HCT116 (cell line): ENCODE data around the gene FOXN1. TPM values are rescaled to one million over a fixed set of nuclear protein-coding genes. Genes with fewer than 3 reads are reported as not detected.

Experiments used
- ATAC-seq: fragments of 200-7000 bp; cut with Tn5 transposase; 2 replicates; pipeline ENCODE4 v1.9.1; 2020; ENCODE audit warnings: mild to moderate bottlenecking, moderate library complexity
- BruUV-seq: library from RNA; stranded (reverse); fragments of 400-500 nt; replicated peaks from 2 replicates; lab custom pipeline; 2021; lab: Mats Ljungman, UMichigan
- CTCF ChIA-PET: fragments of 300-600 bp; sonication (Branson Sonifier 250); formaldehyde crosslinking; loops from one replicate; lab custom pipeline; 2021; ENCODE audit warnings: antibody characterized with exemption; lab: Charles Lee
- POLR2A ChIA-PET: fragments of 300-600, 350-600 bp; sonication (Branson Sonifier 250); formaldehyde crosslinking; loops from one replicate; lab custom pipeline; 2021; ENCODE audit warnings: antibody characterized with exemption; lab: Charles Lee
- RAD21 ChIA-PET, 2 experiments: fragments of 300-600 bp; sonication (Branson Sonifier 250); formaldehyde crosslinking; loops; one replicate each; lab custom pipeline; 2023; ENCODE audit warnings: low total read pairs in 2 of 2; ENCODE audit not compliant: uncharacterized antibody in 2 of 2, unreplicated experiment in 2 of 2, low non-redundant PET in 1 of 2; lab: Charles Lee
- DNase-seq: peaks from one replicate; pipeline ENCODE4 v3.0.0-alpha.2; 2010; ENCODE audit warnings: low read depth, low spot score
- H2AFZ ChIP-seq: fragments of 200-600 bp; shearing (Covaris generic), sonication (generic); 2 replicates; pipeline ENCODE4 v1.6.1; 2017; ENCODE audit warnings: low read depth, mixed run types, mixed read lengths, antibody characterized with exemption, low read length; ENCODE audit not compliant: poor library complexity, severe bottlenecking
- H3K27ac ChIP-seq: 2 replicates; pipeline ENCODE4 v1.5.1; 2012; ENCODE audit warnings: low read depth, low read length
- H3K27me3 ChIP-seq: fragments of 200-600 bp; sonication (generic); 2 replicates; pipeline ENCODE4 v1.6.1; 2016; ENCODE audit warnings: mixed run types, low read length, mixed read lengths; ENCODE audit not compliant: insufficient read depth
- H3K36me3 ChIP-seq, 2 experiments: fragments of 200-500 bp in 1 of 2; fragments of 200-600 bp in 1 of 2; sonication (Bioruptor generic) in 1 of 2; sonication (generic) in 1 of 2; 2 replicates each; pipeline versions ENCODE4 v1.5.1 to v1.6.1; 2014 to 2016; ENCODE audit warnings: low read length in 2 of 2, inconsistent platforms in 1 of 2, mixed read lengths in 1 of 2, mixed run types in 1 of 2; ENCODE audit not compliant: insufficient read depth in 2 of 2, control insufficient read depth in 1 of 2
- H3K4me1 ChIP-seq, 2 experiments: fragments of 200-600 bp in 1 of 2; sonication (generic) in 1 of 2; 2 replicates each; pipeline versions ENCODE4 v1.5.1 to v1.6.1; 2012 to 2017; ENCODE audit warnings: low read length in 2 of 2, inconsistent platforms in 1 of 2, mild to moderate bottlenecking in 1 of 2, mixed read lengths in 1 of 2, mixed run types in 1 of 2, moderate library complexity in 1 of 2; ENCODE audit not compliant: insufficient read depth in 2 of 2, control insufficient read depth in 1 of 2
- H3K4me2 ChIP-seq: fragments of 200-600 bp; sonication (generic); 2 replicates; pipeline ENCODE4 v1.6.1; 2017; ENCODE audit warnings: mixed run types, low read length, mixed read lengths
- H3K4me3 ChIP-seq, 2 experiments: fragments of 200-600 bp in 1 of 2; sonication (generic) in 1 of 2; replicated peaks in 1 of 2; 2 replicates each; pipeline ENCODE4 v1.5.1; 2011 to 2016; ENCODE audit warnings: low read length in 2 of 2, control low read depth in 1 of 2, low read depth in 1 of 2, mild to moderate bottlenecking in 1 of 2, mixed read lengths in 1 of 2, mixed run types in 1 of 2
- H3K79me2 ChIP-seq: fragments of 200-600 bp; sonication (generic); 2 replicates; pipeline ENCODE4 v1.6.1; 2017; ENCODE audit warnings: mild to moderate bottlenecking, mixed run types, low read length, moderate library complexity, mixed read lengths; ENCODE audit not compliant: insufficient read depth
- H3K9ac ChIP-seq: fragments of 200-600 bp; sonication (generic); 2 replicates; pipeline ENCODE4 v1.6.1; 2016; ENCODE audit warnings: low read length, mixed read lengths
- H3K9me2 ChIP-seq: fragments of 200-600 bp; sonication (generic), shearing (Covaris generic); 2 replicates; pipeline ENCODE4 v1.6.1; 2017; ENCODE audit warnings: mixed run types, mild to moderate bottlenecking, moderate library complexity; ENCODE audit not compliant: insufficient read depth
- H3K9me3 ChIP-seq, 2 experiments: fragments of 200-500 bp in 1 of 2; fragments of 200-600 bp in 1 of 2; sonication (Bioruptor generic) in 1 of 2; sonication (generic) in 1 of 2; 2 replicates each; pipeline ENCODE4 v1.6.1; 2014 to 2017; ENCODE audit warnings: low read length in 2 of 2, mixed read lengths in 2 of 2, inconsistent platforms in 1 of 2, low read depth in 1 of 2, mild to moderate bottlenecking in 1 of 2, mixed run types in 1 of 2, moderate library complexity in 1 of 2; ENCODE audit not compliant: control insufficient read depth in 1 of 2, insufficient read depth in 1 of 2
- H4K20me1 ChIP-seq: fragments of 200-600 bp; sonication (generic), shearing (Covaris generic); 2 replicates; pipeline ENCODE4 v1.6.1; 2017; ENCODE audit warnings: mixed run types, mild to moderate bottlenecking, moderate library complexity; ENCODE audit not compliant: insufficient read depth
- ATF3 ChIP-seq: IDR thresholded peaks from 2 replicates; pipeline ENCODE4 v1.6.1; 2012
- CBX3 ChIP-seq: IDR thresholded peaks from 2 replicates; pipeline ENCODE4 v1.6.1; 2012; ENCODE audit warnings: low read depth
- CEBPB ChIP-seq: IDR thresholded peaks from 2 replicates; pipeline ENCODE4 v1.6.1; 2012; ENCODE audit warnings: low read depth
- CTCF ChIP-seq, 3 experiments: fragments of 200-600 bp in 1 of 3; sonication (generic) in 1 of 3; IDR thresholded peaks in 2 of 3; conservative IDR thresholded peaks in 1 of 3; 2 replicates each; pipeline ENCODE4 v1.5.1; 2012 to 2017; ENCODE audit warnings: low read depth in 2 of 3, low read length in 2 of 3, antibody characterized with exemption in 1 of 3, borderline replicate concordance in 1 of 3, control low read depth in 1 of 3, mild to moderate bottlenecking in 1 of 3, mixed read lengths in 1 of 3, mixed run types in 1 of 3, moderate library complexity in 1 of 3; ENCODE audit not compliant: insufficient read depth in 1 of 3
- ELF1 ChIP-seq: IDR thresholded peaks from 2 replicates; pipeline ENCODE4 v1.6.1; 2012; ENCODE audit warnings: low read depth, borderline replicate concordance
- EZH2phosphoT487 ChIP-seq: fragments of 200-600 bp; IDR thresholded peaks from 2 replicates; pipeline ENCODE4 v1.6.1; 2018; ENCODE audit warnings: antibody characterized with exemption, borderline replicate concordance
- POLR2AphosphoS5 ChIP-seq: IDR thresholded peaks from 2 replicates; pipeline ENCODE4 v1.6.1; 2011; ENCODE audit warnings: mild to moderate bottlenecking, low read depth, low read length, moderate library complexity
- RAD21 ChIP-seq: IDR thresholded peaks from 2 replicates; pipeline ENCODE4 v1.6.1; 2012; ENCODE audit warnings: low read depth, mild to moderate bottlenecking
- TCF7L2 ChIP-seq: IDR thresholded peaks from 2 replicates; pipeline ENCODE4 v1.7.0; 2011; ENCODE audit warnings: borderline replicate concordance, inconsistent platforms; ENCODE audit not compliant: insufficient read depth, insufficient read length; ENCODE audit errors: extremely low read depth
- YY1 ChIP-seq: IDR thresholded peaks from 2 replicates; pipeline ENCODE4 v1.6.1; 2011; ENCODE audit warnings: low read length, low read depth, moderate library complexity, mild to moderate bottlenecking; ENCODE audit not compliant: insufficient replicate concordance; ENCODE audit errors: extremely low read depth
- ZFX ChIP-seq: fragments of 450-650 bp; IDR thresholded peaks from 2 replicates; pipeline ENCODE4 v1.6.1; 2017
- ZNF274 ChIP-seq: fragments of 200-500 bp; sonication (Bioruptor generic); IDR thresholded peaks from 2 replicates; pipeline ENCODE4 v1.6.1; 2014; ENCODE audit warnings: mild to moderate bottlenecking, low read depth, low read length, inconsistent platforms
- intact Hi-C: fragments of 100-400 bp; cut with micrococcal nuclease; formaldehyde crosslinking; loops from 2 replicates; pipeline ENCODE4 v1.10.0; 2022
- total RNA-seq: library from RNA; stranded (reverse); gene quantifications from one replicate; pipeline ENCODE4 v1.2.1, GENCODE V29; 2021; ENCODE audit not compliant: unreplicated experiment

The FOXN1 gene
- total RNA-seq, 1 experiment from 2014 or later = not detected

- Histone ChIP-seq H2AFZ (no peak overlapping the region), H4K20me1 (no peaks in the 10 kb centered on the region), H3K9ac (no peak overlapping the region), H3K9me2 (no peaks in the 10 kb centered on the region), H3K4me3 (no peak overlapping the region)
- DNase-seq = no peak
- ChIA-PET RAD21 (no interaction called here), POLR2A (no interaction called here)
- intact Hi-C loops = no loop called here
- TF ChIP-seq TCF7L2 = no peak
- no peak for TF ChIP-seq CEBPB
- no peak for TF ChIP-seq ZFX
- no peak for TF ChIP-seq ELF1
- TF ChIP-seq POLR2AphosphoS5 = no peak
- no peak for TF ChIP-seq YY1
- TF ChIP-seq ZNF274 = no peak
- no peak for TF ChIP-seq CBX3
- TF ChIP-seq, all 23 proteins: peak for 0
- H3K4me1 ChIP-seq = peaks cover 0 to 5% of the 10 kb centered on the region in 2 experiments; a peak in 1 of 4 replicates
- no peak overlapping the region for H3K27ac ChIP-seq
- no peak overlapping the region for H3K4me2 ChIP-seq
- no peaks in the 10 kb centered on the region for H3K36me3 ChIP-seq
- no peaks in the 10 kb centered on the region for H3K27me3 ChIP-seq
- no peak for ATAC-seq
- CTCF ChIA-PET = no interaction called here
- no TSS peak for BruUV-seq
- no peaks in the 10 kb centered on the region for H3K79me2 ChIP-seq
- no peaks in the 10 kb centered on the region for H3K9me3 ChIP-seq
Measured at GRCh38 chr17:28520687-28521086, 14.5 kb downstream of the FOXN1 start.

DNA sequence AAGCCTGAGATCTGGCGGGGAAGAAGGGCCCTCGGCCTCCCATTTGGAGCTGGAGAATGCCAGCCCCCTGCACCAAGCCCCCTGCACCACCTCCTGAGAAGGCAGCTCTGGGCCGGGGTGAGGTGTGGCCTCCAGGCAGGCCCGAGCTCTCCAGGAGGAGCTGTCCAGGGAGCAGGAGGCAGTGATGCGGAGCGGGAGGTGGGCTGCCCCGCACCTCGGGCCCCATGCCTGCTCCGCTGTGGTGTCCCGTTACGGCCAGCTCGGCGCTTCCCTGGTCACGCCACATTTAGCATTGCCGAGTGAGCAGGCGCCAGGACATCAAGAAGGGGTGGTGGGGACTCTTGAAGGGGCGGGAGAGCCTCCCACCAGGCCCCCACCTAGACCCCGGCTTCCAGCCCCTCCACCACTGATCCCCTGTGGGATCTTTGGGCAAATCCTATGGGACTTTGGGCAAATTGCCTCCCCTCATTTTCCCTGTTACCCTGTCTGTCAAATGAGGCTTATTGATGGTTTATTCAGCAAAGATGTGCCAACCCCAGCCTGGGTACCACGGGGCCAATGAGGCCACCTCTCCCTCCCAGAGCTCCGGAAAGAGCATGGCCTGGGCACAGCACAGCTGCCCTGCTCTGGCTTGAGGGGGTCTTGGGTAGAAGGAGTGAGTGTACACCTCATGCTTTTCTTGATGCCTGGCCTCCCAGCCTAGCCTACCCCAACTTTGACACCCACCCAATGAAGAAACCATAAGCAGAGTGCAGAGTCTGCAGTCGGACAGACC lies 15.3 kb downstream of the FOXN1 start:
- CTCF ChIA-PET = no interaction called here
- no peaks in the 10 kb centered on the region for H3K36me3 ChIP-seq
- no TSS peak for BruUV-seq
- H3K4me2 ChIP-seq = no peak overlapping the region
- TF ChIP-seq CBX3 (no peak), ATF3 (no peak), RAD21 (no peak), ZFX (no peak), ELF1 (no peak), EZH2phosphoT487 (no peak), ZNF274 (no peak), CTCF (IDR thresholded peaks at IDR 0.05 in 2 of 3, conservative IDR thresholded peaks at IDR 0.05 in 1 of 3; ENCODE audit: borderline replicate concordance in 1 of 3, insufficient read depth in 1 of 3, low read depth in 2 of 3, low read length in 2 of 3) (no peak)
- TF ChIP-seq, all 23 proteins: peak for 0
- RAD21 ChIA-PET = no interaction called here
- POLR2A ChIA-PET = no interaction called here
- peaks cover 0 to 5% of the 10 kb centered on the region in 2 experiments; a peak in 1 of 4 replicates for H3K4me1 ChIP-seq
- no peaks in the 10 kb centered on the region for H4K20me1 ChIP-seq
- H3K27me3 ChIP-seq = no peaks in the 10 kb centered on the region
- H3K4me3 ChIP-seq = no peak overlapping the region
- ATAC-seq = no peak
- H3K9ac ChIP-seq = no peak overlapping the region
- H2AFZ ChIP-seq = no peak overlapping the region
- intact Hi-C loops = no loop called here
- no peaks in the 10 kb centered on the region for H3K9me3 ChIP-seq
- no peaks in the 10 kb centered on the region for H3K79me2 ChIP-seq
- H3K27ac ChIP-seq = no peak overlapping the region
- H3K9me2 ChIP-seq = no peaks in the 10 kb centered on the region
- DNase-seq = no peak
